Measurements from ENCODE around the gene KLHDC7A.
"Not testable (repeated sequence)": the region's sequence is repeated elsewhere in the genome, so short reads cannot be mapped to it uniquely, and the experiment has no call there.

Gene KLHDC7A

DNA sequence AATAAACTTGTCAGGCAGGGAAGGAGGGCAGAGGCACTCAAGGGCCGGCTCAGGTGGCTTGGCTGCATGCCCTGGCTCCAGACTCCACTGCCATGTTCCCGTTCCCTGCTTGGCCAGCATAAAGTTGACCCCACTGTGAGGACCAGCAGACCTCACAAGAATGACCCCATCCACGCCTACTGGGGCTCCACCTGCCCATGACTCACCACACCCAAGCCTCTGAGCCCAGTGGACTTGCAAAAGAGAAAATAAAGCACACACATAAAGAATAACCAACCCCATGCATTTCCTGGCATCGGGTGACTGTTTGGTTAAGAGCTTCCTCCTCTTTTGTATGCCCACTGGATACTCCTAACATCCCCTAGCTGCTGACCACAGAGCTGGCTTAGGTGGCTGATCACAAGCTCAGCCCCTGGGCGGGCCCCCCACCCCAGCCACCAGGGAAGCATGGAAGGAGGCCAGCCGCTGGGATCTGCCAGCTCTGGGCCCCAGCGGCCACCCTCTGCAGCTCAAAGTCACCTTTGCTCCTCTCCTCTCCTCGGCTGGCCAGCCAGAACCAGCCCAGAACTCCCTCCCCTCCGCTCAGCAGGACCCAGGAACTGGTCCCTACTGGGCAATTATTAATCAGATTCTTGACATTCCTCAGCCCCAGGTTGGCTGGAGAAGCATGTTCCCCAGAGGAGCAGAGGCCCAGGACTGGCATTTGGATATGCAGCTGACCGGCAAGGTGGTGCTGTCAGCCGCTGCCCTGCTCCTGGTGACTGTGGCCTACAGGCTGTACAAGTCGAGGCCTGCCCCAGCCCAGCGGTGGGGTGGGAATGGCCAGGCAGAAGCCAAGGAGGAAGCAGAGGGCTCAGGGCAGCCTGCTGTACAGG is at the start of gene KLHDC7A:
TSS of gene KLHDC7A (plus strand) at position 616 of the 875 bp plus-strand sequence. CDS start at position 668, 52 bp downstream.
- in situ Hi-C loops (cut with HindIII; ENCODE audit: low sequenced_read_pairs) = no loop called here

DNA sequence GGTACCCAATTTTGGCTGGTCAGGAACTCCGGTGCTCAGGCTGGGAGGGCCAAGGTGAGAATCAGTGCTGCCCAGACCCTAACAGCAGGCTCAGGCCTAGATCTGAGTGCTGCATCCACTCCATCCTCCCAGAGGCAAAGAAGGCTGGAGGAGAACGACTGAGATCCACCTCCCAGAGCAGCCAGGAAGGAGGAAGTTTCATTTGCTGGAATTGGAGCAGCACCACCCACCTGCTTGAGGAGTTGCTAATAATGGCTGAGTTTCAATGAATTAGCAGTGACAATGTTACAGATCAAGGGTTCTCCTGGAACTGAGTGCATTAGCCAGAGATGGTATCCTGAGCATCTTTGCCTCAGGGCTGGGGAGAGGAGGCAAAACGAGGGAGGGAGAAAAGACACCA is 46.7 kb upstream of the KLHDC7A start:
- in situ Hi-C loops (cut with HindIII; ENCODE audit: low sequenced_read_pairs) = no loop called here

DNA sequence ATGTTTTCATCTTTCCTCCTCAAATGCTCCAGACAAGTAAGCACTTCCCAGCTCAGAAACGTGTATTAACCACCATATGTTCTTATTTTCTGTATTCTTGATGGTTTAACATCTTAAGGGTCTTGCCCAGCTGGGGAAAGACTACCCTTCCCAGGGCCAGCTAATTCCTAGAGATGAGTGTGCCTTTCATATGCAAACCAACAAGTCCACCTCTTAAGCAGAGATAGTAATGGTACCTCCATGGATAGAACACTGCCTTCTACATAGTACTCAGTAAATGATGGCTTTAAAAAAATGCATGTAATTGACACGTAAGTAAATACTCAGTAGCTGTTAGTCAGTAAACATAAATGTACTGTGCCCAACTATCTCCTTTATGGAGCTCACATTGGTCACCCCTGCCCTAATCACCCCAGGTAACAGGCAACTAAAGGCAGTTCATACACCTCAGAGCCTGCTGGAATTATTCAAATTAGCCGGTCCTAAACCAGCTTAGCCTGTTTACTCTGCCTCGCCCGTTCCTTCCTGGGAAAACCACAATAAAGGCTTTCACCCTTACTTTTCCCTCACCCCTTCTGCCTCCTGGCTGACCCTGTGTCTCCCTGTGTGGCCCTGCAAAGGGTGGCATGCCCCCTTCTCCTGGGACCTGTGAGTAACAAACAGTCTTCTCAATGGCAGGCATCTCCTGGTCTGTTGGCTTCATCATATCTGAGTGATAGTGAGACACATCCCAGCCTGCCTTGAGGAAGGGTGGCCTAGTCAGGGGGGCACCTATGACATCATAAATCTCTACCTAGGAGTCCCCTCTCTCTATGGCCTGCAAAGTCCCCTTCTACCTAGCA is 40.1 kb upstream of the KLHDC7A start:
- in situ Hi-C loops (cut with HindIII; ENCODE audit: low sequenced_read_pairs) = no loop called here

DNA sequence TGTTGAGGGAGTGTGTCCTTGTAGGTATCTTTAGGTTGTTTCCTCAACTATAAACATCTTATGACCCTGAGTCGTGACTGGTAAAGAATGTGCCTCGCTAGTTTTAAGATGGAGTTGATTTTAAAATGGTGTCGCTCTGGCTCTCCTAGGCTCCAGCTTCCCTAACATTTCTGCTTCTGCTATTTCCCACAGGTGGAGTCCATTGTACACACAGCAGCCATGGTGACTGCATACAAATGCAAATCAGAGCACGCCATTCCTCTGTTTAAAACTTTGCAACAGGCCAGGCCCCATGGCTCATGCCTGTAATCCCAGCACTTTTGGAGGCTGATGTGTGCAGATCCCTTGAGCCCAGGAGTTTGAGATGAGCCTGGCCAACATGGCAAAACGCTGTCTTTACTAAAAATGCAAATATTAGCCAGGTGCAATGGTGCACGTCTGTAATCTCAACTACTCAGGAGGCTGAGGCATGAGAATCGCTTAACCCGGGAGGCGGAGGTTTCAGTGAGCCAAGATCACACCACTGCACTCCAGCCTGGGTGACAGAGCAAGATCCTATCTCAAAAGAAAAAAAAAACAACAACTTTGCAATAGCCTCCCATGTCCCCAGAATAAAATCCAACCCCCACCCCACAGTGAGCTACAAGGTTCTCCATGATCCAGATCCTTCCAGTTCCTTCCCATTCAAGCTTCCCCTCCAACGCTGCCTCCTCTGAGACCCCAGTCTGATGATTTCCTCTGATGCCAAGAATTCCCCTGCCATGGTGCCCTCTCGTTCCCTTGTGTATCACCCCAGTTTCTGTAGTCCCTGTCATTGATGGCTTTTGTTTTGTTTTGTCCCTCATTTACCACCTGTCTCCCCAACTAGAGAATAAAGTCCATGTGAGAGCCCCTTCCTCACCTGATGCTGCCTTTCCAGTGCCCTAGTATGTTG is 36.9 kb upstream of the KLHDC7A start:
- in situ Hi-C loops (cut with HindIII; ENCODE audit: low sequenced_read_pairs) = no loop called here

DNA sequence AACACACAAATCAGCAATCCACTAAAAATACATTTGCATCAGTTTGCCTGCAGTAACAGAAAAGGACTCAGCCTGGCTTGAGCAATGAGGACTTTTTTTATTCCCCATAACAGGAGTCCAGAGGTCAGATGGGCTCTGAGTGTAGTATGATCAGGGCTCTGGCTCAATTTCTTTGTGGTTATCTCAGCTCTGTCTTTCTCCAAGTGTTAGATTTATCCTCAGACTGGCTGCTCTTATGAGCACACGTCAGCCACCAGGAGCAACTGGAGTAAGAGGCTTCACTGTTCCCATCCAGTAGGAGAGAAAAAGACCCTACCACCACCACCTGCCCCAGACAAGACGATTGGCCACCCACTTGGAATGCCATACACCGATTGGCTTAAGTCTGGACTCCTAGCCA is 36.2 kb upstream of the KLHDC7A start:
- in situ Hi-C loops (cut with HindIII; ENCODE audit: low sequenced_read_pairs) = no loop called here

DNA sequence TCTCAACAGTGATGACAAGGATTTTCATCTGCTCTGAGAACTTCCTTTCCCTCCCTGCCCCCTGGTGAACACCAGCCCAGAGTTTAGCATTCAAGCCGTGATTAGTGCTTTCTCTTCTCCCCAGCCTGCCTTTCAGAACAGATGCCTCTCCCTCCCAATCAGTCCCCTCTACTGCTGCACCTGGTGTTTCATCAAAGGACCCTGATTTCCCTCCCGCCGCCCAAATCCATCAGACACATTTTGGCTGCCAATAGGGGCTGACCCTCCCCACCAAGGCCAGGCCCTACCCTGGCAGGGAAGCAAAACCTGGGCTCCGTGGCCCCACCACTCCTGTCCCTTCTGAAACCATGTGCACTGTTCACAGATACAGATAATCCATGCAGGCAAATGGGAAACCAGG is 34.0 kb upstream of the KLHDC7A start:
- in situ Hi-C loops (cut with HindIII; ENCODE audit: low sequenced_read_pairs) = no loop called here

DNA sequence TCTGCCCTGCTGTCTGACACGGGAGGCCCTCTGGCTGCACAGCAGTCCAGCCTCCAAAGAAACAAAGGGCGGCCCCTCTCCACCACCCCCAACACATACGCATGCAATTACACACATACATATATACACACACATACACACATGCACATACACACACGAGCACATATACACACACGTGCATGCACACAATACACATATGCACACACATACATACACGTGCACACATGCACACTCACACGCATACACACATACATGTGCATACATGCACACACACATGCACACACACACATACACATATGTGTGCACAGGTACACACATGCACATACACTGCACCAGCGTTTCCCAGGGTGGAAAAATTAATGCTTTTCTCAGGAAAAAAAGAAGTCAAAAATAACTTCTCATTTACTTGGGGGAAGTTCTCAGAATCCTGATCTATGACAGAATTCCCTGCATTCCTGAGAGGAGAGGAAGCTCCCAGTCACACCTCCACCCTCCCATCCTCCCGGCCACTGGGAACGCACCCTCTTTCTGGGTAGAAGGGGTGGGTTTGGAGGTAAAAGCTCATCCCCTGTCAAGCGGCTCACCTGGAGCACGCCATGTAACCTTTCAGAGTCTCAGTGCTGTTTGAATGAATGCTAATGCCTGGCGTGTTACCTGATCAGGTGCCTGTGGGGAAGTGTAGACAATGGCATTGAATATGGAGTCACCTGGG is 33.1 kb upstream of the KLHDC7A start:
- in situ Hi-C loops (cut with HindIII; ENCODE audit: low sequenced_read_pairs) = no loop called here

DNA sequence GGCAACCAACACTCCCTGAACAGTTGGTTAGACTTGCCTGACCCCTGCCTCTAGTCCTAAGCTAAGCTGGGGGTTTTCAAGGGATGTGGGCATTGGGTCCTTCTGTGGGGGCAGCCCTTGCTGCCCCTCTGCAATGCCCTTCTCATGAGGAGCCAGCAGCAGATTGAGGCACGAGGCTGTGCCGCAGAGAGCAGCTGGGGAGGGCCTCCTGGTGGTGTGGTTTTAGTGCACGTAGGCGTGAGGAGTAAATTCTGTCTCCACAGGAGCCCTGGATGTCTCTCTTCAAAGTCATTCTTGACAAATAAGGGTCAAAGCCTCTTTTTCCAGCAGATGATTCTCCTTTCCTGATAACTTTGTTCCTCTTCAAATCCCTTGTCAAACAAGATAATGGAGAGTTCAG is 31.8 kb upstream of the KLHDC7A start:
- in situ Hi-C loops (cut with HindIII; ENCODE audit: low sequenced_read_pairs) = no loop called here

DNA sequence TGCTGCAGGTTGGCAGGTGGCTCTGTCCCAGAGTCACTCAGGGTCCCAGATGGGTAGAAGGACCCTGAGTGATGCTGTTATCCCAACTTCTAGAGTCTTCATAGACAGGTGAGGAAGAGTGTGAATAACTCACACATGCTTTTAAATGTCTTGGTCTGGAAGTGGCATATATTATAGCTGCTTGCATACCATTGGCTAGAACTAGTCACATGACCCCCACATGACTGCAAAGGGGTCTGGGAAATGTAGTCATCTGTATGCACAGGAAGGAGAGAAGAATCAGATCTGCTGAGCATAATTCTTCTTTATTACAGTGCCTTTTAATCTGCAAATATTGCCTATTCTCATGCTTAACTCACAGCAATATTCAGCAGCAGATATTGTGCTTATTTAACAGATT is 28.2 kb upstream of the KLHDC7A start:
- in situ Hi-C loops (cut with HindIII; ENCODE audit: low sequenced_read_pairs) = no loop called here

DNA sequence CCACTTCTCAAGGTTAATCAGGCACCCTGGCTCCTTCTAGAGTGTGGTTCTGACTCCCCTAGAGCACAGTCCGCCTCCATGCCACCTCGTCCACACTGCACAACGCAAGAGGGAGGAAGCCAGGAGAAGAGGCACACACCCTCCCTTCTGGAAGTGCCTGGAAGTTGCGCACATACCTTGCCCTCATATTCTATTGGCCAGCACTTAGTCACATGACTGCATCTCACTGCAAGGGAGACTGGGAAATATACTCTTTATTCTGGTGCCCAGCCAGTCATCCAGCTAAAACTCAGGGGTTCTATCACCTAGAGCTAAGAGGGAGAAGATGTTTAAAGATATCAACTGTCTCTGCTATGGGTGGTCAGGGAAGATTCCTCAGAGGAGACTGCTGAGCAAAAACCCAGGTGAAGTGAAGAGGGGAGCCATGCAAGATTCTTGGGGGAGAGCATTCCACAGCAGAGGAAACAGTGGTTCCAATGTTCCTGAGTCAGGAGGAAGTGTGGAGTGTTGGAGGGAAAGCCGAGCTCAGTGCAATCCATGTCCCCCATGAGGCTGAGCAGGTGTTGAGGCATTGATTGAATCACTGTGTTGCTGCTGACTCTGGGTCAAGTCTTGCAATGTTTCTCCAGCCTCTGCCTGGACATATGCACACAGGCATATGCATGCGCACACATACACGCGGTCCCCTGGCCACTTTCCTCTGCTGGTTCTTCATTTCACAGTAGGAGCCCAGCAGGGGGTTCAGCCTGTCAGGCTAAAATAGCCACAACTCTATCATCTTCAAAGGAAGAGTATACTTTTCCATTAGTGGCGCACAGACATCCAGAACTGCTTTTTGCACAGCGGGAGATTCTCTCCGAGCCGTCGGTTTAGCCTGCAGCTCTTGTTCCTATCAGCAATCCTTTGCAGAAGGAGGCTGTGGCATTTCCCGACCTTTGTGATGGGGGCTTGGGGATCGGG is 22.3 kb upstream of the KLHDC7A start:
- in situ Hi-C loops (cut with HindIII; ENCODE audit: low sequenced_read_pairs) = no loop called here

DNA sequence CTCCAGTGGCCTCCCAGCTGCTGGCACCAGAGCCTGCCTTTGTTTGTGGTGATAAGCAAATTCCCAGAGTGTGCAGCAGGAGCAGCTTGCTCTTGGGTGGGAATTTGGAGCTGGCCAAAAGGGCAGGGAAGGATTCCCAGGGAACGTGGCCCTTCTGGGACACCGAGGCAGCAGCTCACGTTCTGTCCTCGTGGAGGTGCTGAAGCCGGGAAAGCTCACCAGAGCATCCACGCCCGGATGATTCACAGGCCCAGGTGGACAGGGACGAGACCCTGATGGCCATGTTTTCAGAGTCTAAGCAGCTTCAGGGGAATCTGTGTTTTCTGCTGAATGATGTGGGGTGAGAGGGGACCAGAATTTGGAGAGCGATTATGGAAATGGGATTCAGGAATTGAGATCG is 19.1 kb upstream of the KLHDC7A start:
- in situ Hi-C loops (cut with HindIII; ENCODE audit: low sequenced_read_pairs) = no loop called here

DNA sequence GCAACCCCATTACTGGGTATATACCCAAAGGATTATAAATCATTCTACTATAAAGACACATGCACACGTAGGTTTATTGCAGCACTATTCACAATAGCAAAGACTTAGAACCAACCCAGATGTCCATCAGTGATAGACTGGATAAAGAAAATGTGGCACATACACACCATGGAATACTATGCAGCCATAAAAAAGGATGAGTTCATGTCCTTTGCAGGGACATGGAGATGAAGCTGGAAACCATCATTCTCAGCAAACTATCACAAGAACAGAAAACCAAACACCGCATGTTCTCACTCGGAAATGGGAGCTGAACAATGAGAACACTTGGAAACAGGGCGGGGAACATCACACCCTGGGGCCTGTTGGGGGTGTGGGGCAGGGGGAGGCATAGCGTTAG is 18.2 kb upstream of the KLHDC7A start:
- in situ Hi-C loops (cut with HindIII; ENCODE audit: low sequenced_read_pairs) = not testable (repeated sequence)

DNA sequence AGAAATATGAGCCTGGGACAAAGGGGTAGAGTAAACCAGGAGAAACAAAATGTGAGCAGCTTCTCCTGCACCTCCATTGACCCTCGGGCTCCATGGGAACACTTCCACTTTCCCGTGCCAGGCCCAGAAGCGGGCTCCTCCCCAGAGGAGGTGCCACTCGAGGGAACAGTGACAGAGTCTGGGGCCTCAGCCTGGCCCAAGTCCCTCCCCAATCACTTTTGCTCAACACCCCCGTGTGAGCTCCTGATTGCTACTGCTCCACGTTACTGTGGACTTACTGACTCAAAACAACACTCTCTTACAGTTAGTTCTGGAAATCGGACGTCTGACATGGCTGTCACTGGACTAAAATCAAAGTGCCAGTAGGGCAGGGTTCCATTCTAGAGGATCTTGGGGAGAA is 17.7 kb upstream of the KLHDC7A start:
- in situ Hi-C loops (cut with HindIII; ENCODE audit: low sequenced_read_pairs) = no loop called here

DNA sequence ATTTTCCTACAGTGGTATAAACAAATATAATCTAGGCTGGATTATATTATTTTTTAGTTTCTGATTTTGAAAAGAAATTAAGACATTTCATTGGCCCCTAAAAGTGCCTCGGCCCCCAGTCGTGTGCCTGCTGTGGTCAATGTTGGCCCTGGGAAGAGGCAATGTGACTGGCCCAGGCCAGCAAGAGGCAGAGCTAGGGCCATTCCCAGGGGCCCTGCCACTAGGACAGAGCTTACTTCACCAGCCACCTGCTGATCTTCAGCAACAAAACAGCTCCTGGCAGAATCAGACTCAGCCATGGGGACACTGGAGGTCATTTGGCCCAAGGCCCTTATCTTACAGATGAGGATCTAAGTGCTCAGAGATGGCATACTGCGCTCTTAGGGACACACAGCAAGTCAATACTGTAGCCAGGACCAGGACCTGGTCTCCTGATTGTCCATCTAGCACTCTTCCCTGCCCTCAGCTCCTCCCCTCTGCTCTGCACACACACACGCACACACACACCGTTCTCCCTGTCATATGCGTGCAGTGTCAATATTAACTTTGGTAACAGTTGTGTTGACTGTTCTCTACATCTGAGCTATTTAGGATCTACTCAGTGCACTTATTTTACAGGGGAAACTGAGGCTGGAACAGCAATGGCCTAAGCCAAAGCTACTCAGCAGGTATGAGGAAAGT is 16.6 kb upstream of the KLHDC7A start:
- in situ Hi-C loops (cut with HindIII; ENCODE audit: low sequenced_read_pairs) = no loop called here

DNA sequence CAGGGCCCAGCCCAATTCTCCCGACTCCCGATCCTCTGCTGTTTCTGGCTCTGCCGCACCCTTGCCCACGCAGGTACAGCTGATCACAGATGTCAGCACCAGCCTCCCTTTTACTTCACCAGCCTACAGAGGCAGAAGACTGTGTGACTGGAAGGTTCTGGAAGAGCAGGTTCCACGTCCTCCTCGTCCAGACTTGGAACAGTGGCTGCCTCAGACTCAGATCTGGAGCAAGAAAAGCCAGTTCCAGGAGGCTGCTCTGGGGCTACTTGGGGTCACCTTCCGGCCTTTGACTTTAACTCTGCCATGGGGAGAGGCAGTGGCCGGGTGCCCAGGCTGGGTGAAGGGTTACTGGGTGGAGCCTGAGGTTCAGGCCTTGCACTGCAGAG is 16.1 kb upstream of the KLHDC7A start:
- in situ Hi-C loops (cut with HindIII; ENCODE audit: low sequenced_read_pairs) = no loop called here

DNA sequence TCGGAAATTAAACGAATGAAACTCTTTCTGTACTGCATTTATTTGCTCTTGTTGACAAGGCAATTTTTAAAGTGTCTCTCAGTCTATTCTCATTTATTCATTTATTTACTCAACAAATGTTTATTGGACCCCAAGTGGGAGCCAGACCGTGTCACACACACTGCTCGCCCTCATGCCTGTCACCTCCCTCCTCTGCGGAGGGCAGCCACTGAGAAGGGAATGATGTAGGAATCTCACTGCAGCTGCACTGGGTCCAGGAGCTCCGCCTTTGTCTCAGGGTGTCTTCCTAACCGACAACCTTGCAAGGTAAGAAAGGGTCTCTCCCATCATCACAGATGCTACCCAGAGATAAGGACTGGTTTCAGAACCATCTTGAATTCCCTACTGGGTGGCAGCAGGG is 14.1 kb upstream of the KLHDC7A start:
- in situ Hi-C loops (cut with HindIII; ENCODE audit: low sequenced_read_pairs) = no loop called here

DNA sequence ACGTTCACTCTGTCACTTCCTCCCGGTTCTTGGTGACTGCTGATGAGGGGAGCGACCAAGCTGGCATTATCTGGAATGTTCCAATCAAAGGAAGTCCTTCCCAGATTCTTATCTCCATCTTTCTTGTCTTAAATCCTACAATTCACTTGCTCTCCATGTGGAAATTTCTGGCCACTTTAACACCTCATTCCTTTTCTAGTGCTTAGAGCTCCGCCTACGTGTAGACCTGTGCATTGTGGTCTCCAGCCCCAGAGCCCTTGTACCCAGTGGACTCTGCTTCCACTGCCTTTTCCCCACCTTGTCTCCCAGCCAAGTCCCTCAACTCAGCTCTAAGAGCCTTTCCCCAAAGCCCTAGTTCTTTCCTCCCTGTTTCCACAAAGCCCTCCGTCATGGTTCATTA is 12.2 kb upstream of the KLHDC7A start:
- in situ Hi-C loops (cut with HindIII; ENCODE audit: low sequenced_read_pairs) = no loop called here

DNA sequence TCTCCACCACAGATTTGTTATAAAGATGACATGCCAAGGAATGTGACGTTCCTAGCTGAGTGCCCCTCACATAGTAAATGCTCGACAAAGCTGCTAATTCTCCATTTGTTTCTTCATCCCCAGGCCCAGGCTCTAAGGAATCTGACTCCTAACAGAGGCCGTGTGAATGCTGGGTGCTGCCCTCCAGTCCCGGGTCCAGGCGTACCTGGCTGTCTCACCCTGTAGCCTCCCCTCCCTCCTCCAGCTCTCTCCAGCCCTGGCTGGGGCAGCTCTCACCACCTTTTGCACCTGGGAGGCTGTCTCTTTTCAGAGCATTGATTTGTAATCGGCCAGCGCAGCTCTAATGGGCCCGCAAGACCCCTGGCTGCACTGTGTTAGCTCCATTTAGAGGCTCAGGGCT is 11.2 kb upstream of the KLHDC7A start:
- in situ Hi-C loops (cut with HindIII; ENCODE audit: low sequenced_read_pairs) = no loop called here
